ENCODE results near the gene TRPM1. TPM values are rescaled to one million over a fixed set of nuclear protein-coding genes. Genes with fewer than 3 reads are reported as not detected.

Gene TRPM1
- total RNA-seq, 1 experiment from 2014 or later, result 0.77 TPM

- TF ChIP-seq ATF2 (CRISPR knock-in tag; IDR thresholded peaks at IDR 0.05; ENCODE audit: borderline replicate concordance, low read depth) (no peak), CREM (CRISPR knock-in tag; IDR thresholded peaks at IDR 0.05) (no peak), JUN (CRISPR knock-in tag; IDR thresholded peaks at IDR 0.05) (no peak), TCF7 (CRISPR knock-in tag; IDR thresholded peaks at IDR 0.05; ENCODE audit: low read depth) (no peak), MLX (CRISPR knock-in tag; IDR thresholded peaks at IDR 0.05) (no peak), HMGA2 (CRISPR knock-in tag; IDR thresholded peaks at IDR 0.05) (no peak), PRDM15 (CRISPR knock-in tag; IDR thresholded peaks at IDR 0.05) (no peak), GRHL2 (CRISPR knock-in tag; IDR thresholded peaks at IDR 0.05; ENCODE audit: insufficient replicate concordance, severe bottlenecking) (no peak), GABPB1 (CRISPR knock-in tag; IDR thresholded peaks at IDR 0.05) (no peak), ERG (CRISPR knock-in tag; IDR thresholded peaks at IDR 0.05) (no peak), IRF1 (CRISPR knock-in tag; IDR thresholded peaks at IDR 0.05) (no peak)
These were observed 54.1 kb downstream of the TRPM1 start (continued) for GRCh38 chr15:31047437-31047836.

- Mint-ChIP-seq H3K27me3 (ENCODE audit: low read depth) (no peaks in the 10 kb centered on the region), H3K4me1 (peaks cover 16% of the 10 kb centered on the region), H3K36me3 (no peaks in the 10 kb centered on the region), H3K9me3 (no peaks in the 10 kb centered on the region), H3K27ac (no peak overlapping the region), H3K4me3 (no peak overlapping the region)
- ChIA-PET CTCF (interaction anchor here (0.6 to 1.2 kb wide), 3 partner anchors 18 to 397 kb away, joined by 3 to 5 read pairs (median 3); no protein-coding TSS in a partner anchor), POLR2A (no interaction called here)
- peak; percentile 88 for ATAC-seq
- TF ChIP-seq MAX (CRISPR knock-in tag; IDR thresholded peaks at IDR 0.05) (0 out of 2 replicates have a peak, but pooled peaks have one; percentile 25), FOXP1 (CRISPR knock-in tag; IDR thresholded peaks at IDR 0.05; ENCODE audit: borderline replicate concordance) (no peak)
- peak; percentile 29 for DNase-seq (ENCODE audit: low spot score)
These were observed 54.7 kb downstream of the TRPM1 start for GRCh38 chr15:31046759-31047359.

GRCh38 chr15:31045606-31046005, 55.9 kb downstream of the TRPM1 start:
- CTCF ChIA-PET, result no interaction called here
- POLR2A ChIA-PET, result no interaction called here
- ATAC-seq (no peak), DNase-seq (ENCODE audit: low spot score) (no peak)
- Mint-ChIP-seq H3K36me3 (no peaks in the 10 kb centered on the region), H3K9me3 (no peaks in the 10 kb centered on the region), H3K4me1 (peaks cover 16% of the 10 kb centered on the region), H3K27ac (no peak overlapping the region), H3K27me3 (ENCODE audit: low read depth) (no peaks in the 10 kb centered on the region; the same call in 1 of the 2 replicates), H3K4me3 (no peak overlapping the region)
- TF ChIP-seq TCF7 (CRISPR knock-in tag; IDR thresholded peaks at IDR 0.05; ENCODE audit: low read depth), result no peak
- TF ChIP-seq NR2C2 (CRISPR knock-in tag; IDR thresholded peaks at IDR 0.05), result no peak
- TF ChIP-seq RORB (CRISPR knock-in tag; IDR thresholded peaks at IDR 0.05), result no peak
- TF ChIP-seq ATF3 (CRISPR knock-in tag; conservative IDR thresholded peaks at IDR 0.05), result no peak
- TF ChIP-seq E2F5 (CRISPR knock-in tag; IDR thresholded peaks at IDR 0.05), result no peak
- TF ChIP-seq SOX15 (CRISPR knock-in tag; IDR thresholded peaks at IDR 0.05), result no peak
- no peak for TF ChIP-seq NFYB (CRISPR knock-in tag; conservative IDR thresholded peaks at IDR 0.05; ENCODE audit: low read depth)

Data from WTC11 (cell line).